HCT116 (cell line): ENCODE data around the gene CENPP.

Source experiments
- CEBPB ChIP-seq: IDR thresholded peaks from 2 replicates; pipeline ENCODE4 v1.6.1; 2012; ENCODE audit warnings: low read depth
- EZH2 ChIP-seq: fragments of 200-600 bp; sonication (generic); IDR thresholded peaks from 2 replicates; pipeline ENCODE4 v1.6.1; 2017; ENCODE audit warnings: antibody characterized with exemption, mixed run types
- JUND ChIP-seq: IDR thresholded peaks from 2 replicates; pipeline ENCODE4 v1.6.1; 2012
- POLR2A ChIP-seq: IDR thresholded peaks from 2 replicates; pipeline ENCODE4 v1.7.0; 2011; ENCODE audit warnings: borderline replicate concordance; ENCODE audit not compliant: insufficient read depth, insufficient read length; ENCODE audit errors: extremely low read depth
- POLR2AphosphoS5 ChIP-seq: IDR thresholded peaks from 2 replicates; pipeline ENCODE4 v1.6.1; 2011; ENCODE audit warnings: mild to moderate bottlenecking, low read depth, low read length, moderate library complexity
- RAD21 ChIP-seq: IDR thresholded peaks from 2 replicates; pipeline ENCODE4 v1.6.1; 2012; ENCODE audit warnings: low read depth, mild to moderate bottlenecking
- SP1 ChIP-seq: IDR thresholded peaks from 2 replicates; pipeline ENCODE4 v1.6.1; 2012; ENCODE audit warnings: low read depth
- SRF ChIP-seq: IDR thresholded peaks from 2 replicates; pipeline ENCODE4 v1.6.1; 2012; ENCODE audit warnings: low read depth
- YY1 ChIP-seq: IDR thresholded peaks from 2 replicates; pipeline ENCODE4 v1.6.1; 2011; ENCODE audit warnings: low read length, low read depth, moderate library complexity, mild to moderate bottlenecking; ENCODE audit not compliant: insufficient replicate concordance; ENCODE audit errors: extremely low read depth
- ZFX ChIP-seq: fragments of 450-650 bp; IDR thresholded peaks from 2 replicates; pipeline ENCODE4 v1.6.1; 2017
- TF ChIP-seq, protein P1 (sequence below), 3 experiments: fragments of 200-600 bp in 1 of 3; sonication (generic) in 1 of 3; IDR thresholded peaks in 2 of 3; conservative IDR thresholded peaks in 1 of 3; 2 replicates each; pipeline ENCODE4 v1.5.1; 2012 to 2017; ENCODE audit warnings: low read depth in 2 of 3, low read length in 2 of 3, antibody characterized with exemption in 1 of 3, borderline replicate concordance in 1 of 3, control low read depth in 1 of 3, mild to moderate bottlenecking in 1 of 3, mixed read lengths in 1 of 3, mixed run types in 1 of 3, moderate library complexity in 1 of 3; ENCODE audit not compliant: insufficient read depth in 1 of 3
- TF ChIP-seq, protein P2 (sequence below): IDR thresholded peaks from 2 replicates; pipeline ENCODE4 v1.6.1; 2011; ENCODE audit warnings: mild to moderate bottlenecking, low read length, moderate library complexity; ENCODE audit not compliant: insufficient replicate concordance; ENCODE audit errors: extremely low read depth

DNA sequence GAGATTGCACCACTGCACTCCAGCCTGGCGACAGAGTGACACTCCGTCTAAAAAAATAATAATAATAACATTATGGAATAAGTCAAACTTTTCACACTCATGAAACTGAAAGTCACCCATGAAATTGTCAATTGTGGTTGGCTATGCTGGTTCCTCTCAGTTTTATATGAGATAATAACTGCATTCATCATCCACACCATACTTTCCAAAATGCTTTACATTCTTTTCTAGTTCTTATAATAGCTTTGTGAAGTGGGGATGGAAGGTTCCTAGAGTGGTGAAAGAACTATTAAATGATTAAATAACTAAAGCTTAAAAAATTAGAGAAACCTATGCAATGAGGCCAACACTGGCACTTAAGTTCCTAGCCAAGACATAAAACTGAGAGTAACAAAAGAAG, 169.1 kb downstream of the CENPP start:
- TF ChIP-seq, protein P1, sequence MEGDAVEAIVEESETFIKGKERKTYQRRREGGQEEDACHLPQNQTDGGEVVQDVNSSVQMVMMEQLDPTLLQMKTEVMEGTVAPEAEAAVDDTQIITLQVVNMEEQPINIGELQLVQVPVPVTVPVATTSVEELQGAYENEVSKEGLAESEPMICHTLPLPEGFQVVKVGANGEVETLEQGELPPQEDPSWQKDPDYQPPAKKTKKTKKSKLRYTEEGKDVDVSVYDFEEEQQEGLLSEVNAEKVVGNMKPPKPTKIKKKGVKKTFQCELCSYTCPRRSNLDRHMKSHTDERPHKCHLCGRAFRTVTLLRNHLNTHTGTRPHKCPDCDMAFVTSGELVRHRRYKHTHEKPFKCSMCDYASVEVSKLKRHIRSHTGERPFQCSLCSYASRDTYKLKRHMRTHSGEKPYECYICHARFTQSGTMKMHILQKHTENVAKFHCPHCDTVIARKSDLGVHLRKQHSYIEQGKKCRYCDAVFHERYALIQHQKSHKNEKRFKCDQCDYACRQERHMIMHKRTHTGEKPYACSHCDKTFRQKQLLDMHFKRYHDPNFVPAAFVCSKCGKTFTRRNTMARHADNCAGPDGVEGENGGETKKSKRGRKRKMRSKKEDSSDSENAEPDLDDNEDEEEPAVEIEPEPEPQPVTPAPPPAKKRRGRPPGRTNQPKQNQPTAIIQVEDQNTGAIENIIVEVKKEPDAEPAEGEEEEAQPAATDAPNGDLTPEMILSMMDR (IDR thresholded peaks at IDR 0.05 in 2 of 3, conservative IDR thresholded peaks at IDR 0.05 in 1 of 3; ENCODE audit: borderline replicate concordance in 1 of 3, insufficient read depth in 1 of 3, low read depth in 2 of 3, low read length in 2 of 3) = no peak
- TF ChIP-seq SRF (no peak), CEBPB (no peak), YY1 (no peak), EZH2 (no peak), POLR2AphosphoS5 (no peak), SP1 (no peak), JUND (no peak), POLR2A (no peak), RAD21 (no peak), ZFX (no peak)
- TF ChIP-seq, protein P2, sequence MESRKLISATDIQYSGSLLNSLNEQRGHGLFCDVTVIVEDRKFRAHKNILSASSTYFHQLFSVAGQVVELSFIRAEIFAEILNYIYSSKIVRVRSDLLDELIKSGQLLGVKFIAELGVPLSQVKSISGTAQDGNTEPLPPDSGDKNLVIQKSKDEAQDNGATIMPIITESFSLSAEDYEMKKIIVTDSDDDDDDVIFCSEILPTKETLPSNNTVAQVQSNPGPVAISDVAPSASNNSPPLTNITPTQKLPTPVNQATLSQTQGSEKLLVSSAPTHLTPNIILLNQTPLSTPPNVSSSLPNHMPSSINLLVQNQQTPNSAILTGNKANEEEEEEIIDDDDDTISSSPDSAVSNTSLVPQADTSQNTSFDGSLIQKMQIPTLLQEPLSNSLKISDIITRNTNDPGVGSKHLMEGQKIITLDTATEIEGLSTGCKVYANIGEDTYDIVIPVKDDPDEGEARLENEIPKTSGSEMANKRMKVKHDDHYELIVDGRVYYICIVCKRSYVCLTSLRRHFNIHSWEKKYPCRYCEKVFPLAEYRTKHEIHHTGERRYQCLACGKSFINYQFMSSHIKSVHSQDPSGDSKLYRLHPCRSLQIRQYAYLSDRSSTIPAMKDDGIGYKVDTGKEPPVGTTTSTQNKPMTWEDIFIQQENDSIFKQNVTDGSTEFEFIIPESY = no peak
